ENCODE data around the gene NFATC3.

Gene NFATC3

GRCh38 chr16:68179196-68179795 is 94.1 kb downstream of the NFATC3 start:
- Histone ChIP-seq H3K27ac (no peak overlapping the region), H3K4me3 (no peak overlapping the region)
- DNase-seq (ENCODE audit: low spot score), result no peak
- no peak for TF ChIP-seq CTCF (IDR thresholded peaks at IDR 0.05)

- TF ChIP-seq CTCF (IDR thresholded peaks at IDR 0.05), result no peak
- Histone ChIP-seq H3K27ac (no peak overlapping the region), H3K4me3 (no peak overlapping the region)
- DNase-seq (ENCODE audit: low spot score), result no peak
Observed at GRCh38 chr16:68179855-68180254, 94.7 kb downstream of the NFATC3 start.

DNA sequence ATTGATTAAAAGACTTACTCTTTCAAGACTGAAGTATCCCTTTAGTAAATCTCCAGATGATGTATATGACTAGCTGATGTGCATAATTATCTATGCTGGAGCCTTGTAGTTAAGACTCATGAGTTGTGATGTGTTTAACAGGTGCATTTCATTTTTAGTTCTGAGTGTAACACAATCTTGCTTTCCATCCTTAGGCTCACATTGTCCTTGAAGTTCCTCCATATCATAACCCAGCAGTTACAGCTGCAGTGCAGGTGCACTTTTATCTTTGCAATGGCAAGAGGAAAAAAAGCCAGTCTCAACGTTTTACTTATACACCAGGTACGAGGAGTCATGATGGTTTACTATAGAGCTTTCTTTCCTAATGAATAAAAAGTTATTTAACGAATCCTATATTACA is 97.9 kb downstream of the NFATC3 start:
- no peak for DNase-seq (ENCODE audit: low spot score)
- H3K27ac ChIP-seq, result no peak overlapping the region
- TF ChIP-seq CTCF (IDR thresholded peaks at IDR 0.05), result no peak
- no peak overlapping the region for H3K4me3 ChIP-seq

GRCh38 chr16:68186877-68187276 is 101.7 kb downstream of the NFATC3 start:
- no peak for DNase-seq (ENCODE audit: low spot score)
- TF ChIP-seq CTCF (IDR thresholded peaks at IDR 0.05), result no peak
- Histone ChIP-seq H3K27ac (no peak overlapping the region), H3K4me3 (no peak overlapping the region)

- DNase-seq (ENCODE audit: low spot score), result no peak
- TF ChIP-seq CTCF (IDR thresholded peaks at IDR 0.05), result no peak
Observed at GRCh38 chr16:68187505-68187904, 102.3 kb downstream of the NFATC3 start.

DNA sequence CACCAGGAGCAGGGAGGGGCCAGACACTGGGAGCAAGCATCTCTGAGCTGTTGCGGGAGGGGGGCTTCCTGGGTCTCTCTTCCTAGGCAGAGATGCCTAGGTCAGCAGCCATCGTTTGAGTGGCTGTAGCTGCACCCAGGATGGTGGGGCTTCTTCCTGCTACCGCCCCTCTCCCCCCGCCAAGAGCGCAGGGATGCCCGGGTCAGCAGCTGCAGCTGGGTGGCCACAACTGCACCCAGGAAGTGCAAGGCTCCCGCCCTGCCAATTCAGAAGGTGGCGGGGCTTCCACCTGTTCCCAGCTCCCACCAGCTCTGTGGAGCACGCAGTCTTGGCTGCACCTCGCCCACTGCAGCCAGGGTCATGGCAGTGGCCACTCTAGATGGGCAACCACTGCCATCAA is 103.0 kb downstream of the NFATC3 start:
- no peak for DNase-seq (ENCODE audit: low spot score)
- no peak overlapping the region for H3K27ac ChIP-seq
- no peak for TF ChIP-seq CTCF (IDR thresholded peaks at IDR 0.05)
- H3K4me3 ChIP-seq, result no peak overlapping the region

More at GRCh38 chr16:68187505-68187904, 102.3 kb downstream of the NFATC3 start:
- no peak overlapping the region for H3K4me3 ChIP-seq
- H3K27ac ChIP-seq, result no peak overlapping the region

- H3K27ac ChIP-seq, result no peak overlapping the region
- H3K4me3 ChIP-seq, result no peak overlapping the region
- no peak for TF ChIP-seq CTCF (IDR thresholded peaks at IDR 0.05)
- no peak for DNase-seq (ENCODE audit: low spot score)
Observed at GRCh38 chr16:68190081-68190480, 104.9 kb downstream of the NFATC3 start.
